Endothelial cell (in vitro differentiated cells): Measurements from ENCODE around the gene P3H3. TPM values are rescaled to one million over a fixed set of nuclear protein-coding genes. Genes with fewer than 3 reads are reported as not detected.

ENCODE experiments used
- DNase-seq: peaks from one replicate; pipeline ENCODE4 v3.0.0; 2021; ENCODE audit warnings: low spot score
- H3K27ac Mint-ChIP-seq: one replicate; pipeline ENCODE4 v1.8.0; 2021; ENCODE audit warnings: mixed read lengths, inconsistent platforms; ENCODE audit not compliant: unreplicated experiment
- H3K27me3 Mint-ChIP-seq: one replicate; pipeline ENCODE4 v1.8.0; 2021; ENCODE audit warnings: mild to moderate bottlenecking, moderate library complexity, mixed read lengths, inconsistent platforms; ENCODE audit not compliant: unreplicated experiment
- H3K36me3 Mint-ChIP-seq: one replicate; pipeline ENCODE4 v1.8.0; 2021; ENCODE audit warnings: mild to moderate bottlenecking, low read depth, mixed read lengths, inconsistent platforms; ENCODE audit not compliant: unreplicated experiment
- H3K4me1 Mint-ChIP-seq: one replicate; pipeline ENCODE4 v1.8.0; 2021; ENCODE audit warnings: mild to moderate bottlenecking, mixed read lengths, inconsistent platforms; ENCODE audit not compliant: unreplicated experiment
- H3K4me3 Mint-ChIP-seq: one replicate; pipeline ENCODE4 v1.8.0; 2021; ENCODE audit warnings: mild to moderate bottlenecking, mixed read lengths, inconsistent platforms; ENCODE audit not compliant: unreplicated experiment
- H3K9me3 Mint-ChIP-seq: one replicate; pipeline ENCODE4 v1.8.0; 2021; ENCODE audit warnings: mixed read lengths, inconsistent platforms; ENCODE audit not compliant: unreplicated experiment
- CTCF ChIP-seq: fragments of 200-600 bp; sonication (generic); IDR thresholded peaks from one replicate; pipeline ENCODE4 v1.5.0; 2021; ENCODE audit warnings: antibody characterized with exemption; ENCODE audit not compliant: unreplicated experiment
- total RNA-seq: library from RNA; stranded (reverse); fragmentation: NEBNext Ultra II Directional; extraction: Animal tissue kit (Norgen Biotek cat#: 25700); gene quantifications from one replicate; pipeline ENCODE4 v1.2.1, GENCODE V29; 2021; ENCODE audit not compliant: unreplicated experiment

The P3H3 gene
- total RNA-seq, 1 donor from 2014 or later, result 48.8 TPM

- no peaks in the 10 kb centered on the region for H3K9me3 Mint-ChIP-seq
- H3K4me1 Mint-ChIP-seq, result peaks cover 31% of the 10 kb centered on the region
- H3K27me3 Mint-ChIP-seq, result peaks cover 4% of the 10 kb centered on the region
- DNase-seq, result no peak
- H3K36me3 Mint-ChIP-seq, result peaks cover 4% of the 10 kb centered on the region
- no peak overlapping the region for H3K4me3 Mint-ChIP-seq
- TF ChIP-seq CTCF, result no peak
- no peak overlapping the region for H3K27ac Mint-ChIP-seq
These were observed 36.2 kb upstream of the P3H3 start for GRCh38 chr12:6791931-6792520.

GRCh38 chr12:6792522-6793201 is 35.5 kb upstream of the P3H3 start:
- peaks cover 29% of the 10 kb centered on the region for H3K4me1 Mint-ChIP-seq
- H3K27me3 Mint-ChIP-seq, result peaks cover 4% of the 10 kb centered on the region
- no peak overlapping the region for H3K27ac Mint-ChIP-seq
- no peak for DNase-seq
- H3K4me3 Mint-ChIP-seq, result no peak overlapping the region
- H3K9me3 Mint-ChIP-seq, result no peaks in the 10 kb centered on the region
- TF ChIP-seq CTCF, result no peak
- H3K36me3 Mint-ChIP-seq, result peaks cover 4% of the 10 kb centered on the region

GRCh38 chr12:6795088-6795487 is 33.1 kb upstream of the P3H3 start:
- H3K4me1 Mint-ChIP-seq, result peaks cover 22% of the 10 kb centered on the region
- no peak overlapping the region for H3K4me3 Mint-ChIP-seq
- H3K27ac Mint-ChIP-seq, result no peak overlapping the region
- no peaks in the 10 kb centered on the region for H3K9me3 Mint-ChIP-seq
- peaks cover 9% of the 10 kb centered on the region for H3K36me3 Mint-ChIP-seq
- TF ChIP-seq CTCF, result no peak
- peaks cover 4% of the 10 kb centered on the region for H3K27me3 Mint-ChIP-seq
- no peak for DNase-seq

GRCh38 chr12:6796576-6796975 is 31.6 kb upstream of the P3H3 start:
- Mint-ChIP-seq H3K4me1 (peaks cover 22% of the 10 kb centered on the region), H3K9me3 (no peaks in the 10 kb centered on the region), H3K4me3 (no peak overlapping the region), H3K36me3 (peaks cover 9% of the 10 kb centered on the region), H3K27ac (no peak overlapping the region), H3K27me3 (peaks cover 4% of the 10 kb centered on the region)
- TF ChIP-seq CTCF, result no peak
- no peak for DNase-seq

- H3K4me3 Mint-ChIP-seq, result no peak overlapping the region
- no peak for DNase-seq
- peaks cover 10% of the 10 kb centered on the region for H3K4me1 Mint-ChIP-seq
- H3K27me3 Mint-ChIP-seq, result peaks cover 2% of the 10 kb centered on the region
- H3K36me3 Mint-ChIP-seq, result peaks cover 7% of the 10 kb centered on the region
- no peak for TF ChIP-seq CTCF
- H3K9me3 Mint-ChIP-seq, result no peaks in the 10 kb centered on the region
- H3K27ac Mint-ChIP-seq, result no peak overlapping the region
These were observed 29.1 kb upstream of the P3H3 start for GRCh38 chr12:6799147-6799546.
